ENCODE results near the gene RASEF. TPM values are rescaled to one million over a fixed set of nuclear protein-coding genes. Genes with fewer than 3 reads are reported as not detected.
A peak's percentile ranks its signal among the peaks of the same experiment; 100 is the strongest.

RASEF gene
- total RNA-seq, 2 donors from 2014 or later, result 0.16 TPM; not detected in 1

DNA sequence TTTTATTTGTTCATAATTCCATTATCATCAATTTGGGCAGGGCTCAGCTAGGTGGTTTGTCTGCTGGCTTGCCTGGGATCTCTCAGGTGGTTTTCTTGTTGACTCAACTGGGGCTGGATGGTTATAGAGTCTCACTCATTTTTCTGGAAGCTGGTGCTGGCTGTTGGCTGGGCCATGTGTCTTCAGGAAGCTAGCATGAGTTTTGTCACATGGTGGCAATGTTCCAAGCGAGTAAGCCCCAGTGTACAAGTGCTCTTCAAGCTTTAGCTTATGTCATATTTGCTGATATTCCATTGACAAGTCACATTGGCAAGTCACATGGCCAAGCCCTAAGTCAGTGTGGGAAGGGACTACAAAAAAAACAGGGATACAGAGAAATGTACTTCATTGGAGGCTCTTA, 2.3 kb upstream of the RASEF start:
- TF ChIP-seq, protein P1, sequence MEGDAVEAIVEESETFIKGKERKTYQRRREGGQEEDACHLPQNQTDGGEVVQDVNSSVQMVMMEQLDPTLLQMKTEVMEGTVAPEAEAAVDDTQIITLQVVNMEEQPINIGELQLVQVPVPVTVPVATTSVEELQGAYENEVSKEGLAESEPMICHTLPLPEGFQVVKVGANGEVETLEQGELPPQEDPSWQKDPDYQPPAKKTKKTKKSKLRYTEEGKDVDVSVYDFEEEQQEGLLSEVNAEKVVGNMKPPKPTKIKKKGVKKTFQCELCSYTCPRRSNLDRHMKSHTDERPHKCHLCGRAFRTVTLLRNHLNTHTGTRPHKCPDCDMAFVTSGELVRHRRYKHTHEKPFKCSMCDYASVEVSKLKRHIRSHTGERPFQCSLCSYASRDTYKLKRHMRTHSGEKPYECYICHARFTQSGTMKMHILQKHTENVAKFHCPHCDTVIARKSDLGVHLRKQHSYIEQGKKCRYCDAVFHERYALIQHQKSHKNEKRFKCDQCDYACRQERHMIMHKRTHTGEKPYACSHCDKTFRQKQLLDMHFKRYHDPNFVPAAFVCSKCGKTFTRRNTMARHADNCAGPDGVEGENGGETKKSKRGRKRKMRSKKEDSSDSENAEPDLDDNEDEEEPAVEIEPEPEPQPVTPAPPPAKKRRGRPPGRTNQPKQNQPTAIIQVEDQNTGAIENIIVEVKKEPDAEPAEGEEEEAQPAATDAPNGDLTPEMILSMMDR (IDR thresholded peaks at IDR 0.05), result no peak
- Histone ChIP-seq H3K27me3 (peaks cover 7 to 12% of the 10 kb centered on the region in 2 donors), H3K4me1 (peaks cover 0 to 19% of the 10 kb centered on the region in 2 donors)

DNA sequence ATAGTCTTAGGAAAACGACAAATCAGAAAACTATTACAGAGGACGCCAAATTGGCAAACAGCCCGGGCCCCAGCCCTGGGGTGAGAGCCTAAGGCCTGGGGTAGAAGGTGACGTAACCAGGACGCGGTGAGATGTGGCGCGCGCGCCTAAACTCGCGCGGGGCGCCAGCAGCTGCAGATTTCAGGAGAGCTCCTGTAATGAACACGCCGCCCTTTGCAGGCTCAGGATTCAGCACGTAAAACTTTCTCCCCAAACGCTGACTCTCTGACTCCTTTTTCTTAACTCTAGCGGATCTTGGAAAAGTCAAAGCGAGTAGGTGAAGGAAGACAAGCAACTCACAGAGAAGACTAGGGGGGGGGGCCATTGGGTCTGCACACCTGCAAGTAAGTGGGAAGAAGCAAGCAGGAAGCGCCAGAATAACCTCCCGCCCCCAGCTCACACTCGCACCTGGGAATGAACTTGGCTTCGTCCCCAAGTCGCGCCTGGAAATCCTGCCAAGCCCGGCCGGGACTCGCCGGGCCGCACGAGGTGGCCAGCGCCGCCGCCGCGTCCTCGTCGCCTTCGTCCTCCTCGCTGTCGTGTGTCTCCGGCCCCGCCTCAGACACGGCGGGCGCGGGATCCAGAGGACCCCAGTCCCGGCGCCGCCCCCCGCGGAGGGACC, 822 bp downstream of the RASEF start:
- TF ChIP-seq, protein P1 (IDR thresholded peaks at IDR 0.05), result no peak
- Histone ChIP-seq H3K27me3 (peaks cover 7 to 12% of the 10 kb centered on the region in 2 donors), H3K9me3 (peaks cover 0 to 7% of the 10 kb centered on the region in 2 donors), H3K4me3 (peak overlapping the region; percentile 7 to 46), H3K36me3 (no peaks in the 10 kb centered on the region), H3K27ac (no peak overlapping the region), H3K4me1 (peaks cover 0 to 19% of the 10 kb centered on the region in 2 donors)
- no peak for DNase-seq (ENCODE audit: low spot score)

More for the DNA sequence above, 2.3 kb upstream of the RASEF start:
- no peak overlapping the region for H3K4me3 ChIP-seq
- no peak overlapping the region for H3K27ac ChIP-seq
- H3K9me3 ChIP-seq, result peaks cover 0 to 7% of the 10 kb centered on the region in 2 donors
- no peaks in the 10 kb centered on the region for H3K36me3 ChIP-seq
- DNase-seq (ENCODE audit: low spot score), result no peak

DNA sequence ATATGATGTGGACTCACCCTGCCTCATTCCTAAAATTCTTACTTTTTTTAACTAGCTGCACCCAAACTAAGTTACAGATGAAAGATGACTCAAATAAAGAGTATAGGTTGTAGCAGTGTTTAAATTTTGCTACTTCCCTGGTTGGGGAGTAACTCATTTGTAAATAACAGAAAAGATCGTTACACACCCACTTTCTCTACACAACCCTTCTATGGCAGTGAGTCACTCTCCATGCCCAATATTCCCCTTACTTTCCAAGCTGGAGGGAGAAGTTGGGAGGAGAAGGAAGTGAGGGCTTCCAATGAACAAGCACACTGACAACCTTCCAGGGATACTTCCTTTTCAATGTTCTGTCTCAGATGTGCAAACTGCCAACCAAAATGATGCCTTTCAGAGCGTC, 1.9 kb downstream of the RASEF start:
- H3K27ac ChIP-seq, result no peak overlapping the region
- H3K4me1 ChIP-seq, result peaks cover 0 to 19% of the 10 kb centered on the region in 2 donors
- DNase-seq (ENCODE audit: low spot score), result no peak
- no peak overlapping the region for H3K4me3 ChIP-seq
- H3K27me3 ChIP-seq, result peaks cover 7 to 12% of the 10 kb centered on the region in 2 donors
- TF ChIP-seq, protein P1 (IDR thresholded peaks at IDR 0.05), result no peak
- peaks cover 0 to 7% of the 10 kb centered on the region in 2 donors for H3K9me3 ChIP-seq
- no peaks in the 10 kb centered on the region for H3K36me3 ChIP-seq

DNA sequence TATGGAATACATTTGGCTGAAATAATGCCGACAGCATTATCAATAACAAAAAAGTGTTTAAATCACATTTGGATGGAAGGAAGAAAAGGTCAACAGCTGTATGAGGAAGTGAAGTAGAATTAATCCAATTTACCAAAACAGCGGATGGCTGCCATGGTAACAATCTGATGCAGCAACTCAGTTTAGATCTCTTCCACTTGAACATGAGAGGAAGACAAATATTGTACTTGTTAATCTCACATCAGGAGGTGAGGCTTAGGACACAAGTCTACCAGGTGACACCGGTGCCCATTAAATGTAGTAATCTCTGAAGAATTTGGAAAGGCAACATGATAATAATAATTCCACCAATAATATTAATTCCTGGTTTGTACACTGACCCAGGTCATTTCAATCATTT, 2.4 kb downstream of the RASEF start:
- H3K4me3 ChIP-seq, result no peak overlapping the region
- peaks cover 0 to 19% of the 10 kb centered on the region in 2 donors for H3K4me1 ChIP-seq
- peaks cover 0 to 7% of the 10 kb centered on the region in 2 donors for H3K9me3 ChIP-seq
- no peak for DNase-seq (ENCODE audit: low spot score)
- no peaks in the 10 kb centered on the region for H3K36me3 ChIP-seq
- H3K27me3 ChIP-seq, result peaks cover 7 to 12% of the 10 kb centered on the region in 2 donors
- TF ChIP-seq, protein P1 (IDR thresholded peaks at IDR 0.05), result no peak
- no peak overlapping the region for H3K27ac ChIP-seq

DNA sequence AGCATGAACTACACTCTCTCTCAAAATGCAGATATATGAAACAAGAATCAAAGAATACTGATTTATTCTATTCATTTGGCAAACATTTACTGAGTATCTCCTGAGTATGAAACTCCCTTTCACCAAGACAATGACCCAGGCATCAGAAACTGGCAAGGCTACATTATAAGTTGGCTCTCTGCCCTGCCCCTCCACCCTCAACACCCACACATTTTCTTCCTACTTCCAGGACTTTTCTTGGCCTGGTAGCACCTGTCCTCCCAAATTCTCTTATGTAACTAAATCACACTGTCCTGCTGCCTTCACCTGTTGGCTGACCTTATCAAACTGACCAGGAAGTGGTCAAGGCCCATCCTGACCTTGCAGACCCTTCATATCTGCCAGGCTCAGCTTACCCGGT, 3.5 kb downstream of the RASEF start:
- TF ChIP-seq, protein P1 (IDR thresholded peaks at IDR 0.05), result no peak
- H3K27me3 ChIP-seq, result peaks cover 7 to 12% of the 10 kb centered on the region in 2 donors
- no peaks in the 10 kb centered on the region for H3K9me3 ChIP-seq
- no peak for DNase-seq (ENCODE audit: low spot score)
- H3K27ac ChIP-seq, result no peak overlapping the region
- no peak overlapping the region for H3K4me3 ChIP-seq
- H3K36me3 ChIP-seq, result no peaks in the 10 kb centered on the region
- peaks cover 0 to 19% of the 10 kb centered on the region in 2 donors for H3K4me1 ChIP-seq

DNA sequence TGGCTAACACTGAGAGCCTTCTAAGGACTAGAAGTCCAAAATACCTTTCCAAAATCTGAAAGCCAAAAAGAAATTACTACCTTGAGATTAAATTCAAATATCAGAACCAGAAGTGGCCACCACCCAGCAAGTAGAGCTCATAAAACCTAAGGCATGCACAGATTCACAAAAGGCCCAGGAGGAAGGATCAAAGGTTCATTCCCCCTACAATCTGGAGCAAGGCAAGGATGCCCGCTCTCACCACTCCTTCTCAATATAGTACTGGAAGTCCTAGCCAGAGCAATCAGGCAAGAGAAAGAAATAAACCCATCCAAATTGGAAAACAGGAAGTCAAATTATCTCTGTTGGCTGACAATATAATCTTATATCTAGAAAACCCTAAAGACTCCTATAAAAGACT, 6.0 kb downstream of the RASEF start:
- TF ChIP-seq, protein P1 (IDR thresholded peaks at IDR 0.05), result no peak
- Histone ChIP-seq H3K4me1 (peaks cover 0 to 4% of the 10 kb centered on the region in 2 donors), H3K9me3 (no peaks in the 10 kb centered on the region), H3K4me3 (no peak overlapping the region), H3K27ac (no peak overlapping the region), H3K36me3 (no peaks in the 10 kb centered on the region), H3K27me3 (no peaks in the 10 kb centered on the region)
- DNase-seq (ENCODE audit: low spot score), result no peak
